ENCODE results near the gene DPYSL3.
"Not testable (repeated sequence)": the region's sequence is repeated elsewhere in the genome, so short reads cannot be mapped to it uniquely, and the experiment has no call there.

The DPYSL3 gene

DNA sequence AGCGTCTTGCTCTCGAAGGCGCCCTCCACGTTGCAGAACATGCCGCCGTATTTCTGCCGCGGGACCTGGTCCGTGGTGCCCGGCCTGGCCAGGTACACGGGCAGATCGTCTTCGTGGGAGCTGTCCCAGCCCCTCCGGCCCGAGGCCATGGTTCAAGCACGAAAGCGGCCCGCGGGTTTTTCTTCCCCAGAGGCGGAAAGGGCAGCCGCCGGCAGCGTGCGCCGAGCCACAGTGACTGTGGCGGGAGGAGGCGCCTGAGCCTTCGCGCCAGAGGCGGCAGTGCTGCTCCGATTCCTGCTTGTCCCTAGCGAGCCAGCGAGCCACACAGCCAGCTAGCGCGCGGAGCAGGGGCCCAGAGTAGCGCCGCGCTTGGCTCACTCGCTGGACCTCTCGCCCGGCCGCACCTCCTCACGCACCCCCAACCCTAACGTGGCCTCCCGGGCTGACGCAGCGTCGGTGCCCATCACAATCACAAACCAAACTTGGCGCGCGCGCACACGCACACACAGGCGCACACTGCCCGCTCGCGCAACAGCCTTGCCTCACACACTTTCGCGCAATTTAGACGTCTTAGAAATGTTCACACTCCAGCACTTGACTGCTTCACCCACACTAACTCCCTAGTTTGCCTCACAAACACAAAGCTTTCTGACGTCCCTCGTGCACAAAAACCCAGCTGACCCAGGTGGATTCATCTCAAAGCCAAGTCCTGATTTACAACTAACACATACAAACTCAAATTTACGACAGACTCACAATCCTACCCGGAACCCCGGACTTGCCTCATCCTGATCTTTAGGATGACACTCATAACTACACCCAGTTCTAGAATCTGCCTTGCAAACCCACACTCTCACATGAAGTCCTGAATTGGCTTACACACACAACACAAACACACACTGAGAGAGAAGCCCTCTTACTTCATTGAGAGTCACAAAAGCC is at the start of gene DPYSL3:
TSS of gene DPYSL3 (minus strand) at position 359 of the 942 bp plus-strand sequence. CDS start at position 149, 210 bp downstream.
- peak; percentile 90 for DNase-seq

DNA sequence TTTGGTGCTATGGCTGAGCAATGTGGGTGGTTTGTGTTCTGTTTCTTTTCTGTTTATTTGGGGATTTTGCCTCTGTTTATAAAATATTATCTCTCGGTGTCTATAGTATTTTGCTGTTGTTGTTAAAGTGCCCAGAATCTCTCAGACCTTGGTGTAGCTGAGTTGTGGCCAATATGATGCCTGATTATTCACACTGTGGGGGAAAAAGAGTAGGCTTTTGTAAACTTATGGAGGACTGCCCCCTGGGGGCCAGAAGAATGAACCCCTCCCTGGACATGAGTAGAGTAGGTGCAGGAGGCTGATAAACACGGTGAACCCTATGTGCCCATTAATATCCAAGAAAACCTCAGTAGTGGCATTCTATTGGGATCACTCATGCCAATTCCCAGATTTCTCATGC is 49.0 kb upstream of the DPYSL3 start:
- DNase-seq, result no peak

DNA sequence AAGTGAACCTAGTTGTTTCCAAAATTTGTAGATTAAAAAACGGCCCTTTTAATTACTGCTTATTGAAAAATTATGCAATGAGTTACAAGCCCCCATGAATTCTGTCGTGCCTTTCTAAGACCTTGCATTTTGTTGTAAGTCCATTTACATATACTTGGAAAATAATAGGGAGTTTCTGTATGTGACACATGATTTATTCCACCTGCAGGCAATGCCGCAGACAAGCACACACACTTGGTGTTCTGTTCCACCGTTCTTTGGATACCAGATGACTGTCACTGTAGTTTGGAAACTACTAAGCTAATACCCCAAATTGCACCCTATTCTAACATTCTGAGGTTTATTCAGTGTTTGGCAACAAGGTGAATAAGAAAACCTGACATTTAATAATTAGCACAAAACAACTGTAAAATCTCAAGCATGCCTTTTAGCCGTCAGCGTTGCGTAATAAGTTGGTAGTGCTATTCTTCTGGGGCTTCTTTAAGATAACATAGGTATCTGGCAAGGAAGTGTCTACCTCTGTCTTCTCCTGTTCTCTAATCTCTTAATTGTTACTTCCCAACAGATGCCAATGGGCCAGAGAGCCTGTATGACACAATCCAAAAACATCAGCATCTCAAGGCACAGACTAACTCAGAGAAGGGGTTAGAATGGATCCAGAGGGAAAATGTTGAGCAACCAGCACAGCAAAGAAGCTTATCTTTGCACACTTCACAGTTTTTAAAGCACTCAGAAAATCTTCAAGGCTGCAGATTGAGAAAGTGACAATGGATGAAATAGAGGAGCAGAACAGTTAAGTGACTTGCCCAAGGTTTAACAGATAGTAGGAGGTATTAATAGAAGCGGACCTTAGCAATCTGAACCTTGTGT is 48.2 kb upstream of the DPYSL3 start:
- DNase-seq, result no peak

DNA sequence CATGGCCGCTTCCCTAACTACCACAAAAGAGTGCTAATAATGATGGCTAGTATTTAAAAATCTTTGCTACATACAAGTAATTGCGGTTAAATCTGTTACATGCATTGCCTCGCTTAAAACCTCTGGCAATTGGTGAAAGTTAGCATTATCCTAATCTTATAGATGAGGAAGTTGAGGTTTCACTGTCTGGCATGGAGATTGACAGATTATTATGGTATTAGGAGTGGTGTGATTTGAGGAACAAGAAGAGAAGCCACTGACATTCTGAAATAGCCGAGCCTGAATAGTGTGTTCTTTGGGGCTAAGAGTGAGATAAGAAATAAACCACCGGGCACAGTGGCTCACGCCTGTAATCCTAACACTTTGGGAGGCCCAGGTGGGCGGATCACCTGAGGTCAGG is 45.3 kb upstream of the DPYSL3 start:
- no peak for DNase-seq

DNA sequence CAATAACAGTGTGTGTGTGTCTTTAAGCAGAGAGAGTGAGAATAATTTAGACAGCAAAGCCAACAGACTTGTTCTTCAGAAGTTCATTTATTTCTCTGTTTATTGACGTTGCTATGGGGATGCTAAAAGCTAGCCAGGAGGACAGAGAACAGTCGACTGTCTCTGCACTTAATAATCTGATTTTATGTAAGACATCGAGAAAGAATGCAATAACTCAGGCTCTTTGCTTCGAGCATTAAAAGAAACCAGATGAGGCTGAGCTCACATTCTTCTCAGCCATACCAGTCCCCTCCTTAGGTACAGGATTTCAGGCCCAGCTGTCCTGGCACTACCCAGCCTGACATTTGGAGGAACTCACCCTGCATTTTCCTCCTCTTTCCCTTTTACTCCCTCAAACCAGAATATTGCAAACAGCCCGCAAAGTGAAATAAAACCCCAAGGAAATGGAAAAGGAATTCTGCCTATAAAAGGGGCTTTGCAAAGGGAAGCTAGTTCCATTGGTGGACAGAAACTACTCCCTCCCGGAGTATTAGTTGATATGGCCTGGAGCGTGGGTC is 44.5 kb upstream of the DPYSL3 start:
- DNase-seq, result no peak

DNA sequence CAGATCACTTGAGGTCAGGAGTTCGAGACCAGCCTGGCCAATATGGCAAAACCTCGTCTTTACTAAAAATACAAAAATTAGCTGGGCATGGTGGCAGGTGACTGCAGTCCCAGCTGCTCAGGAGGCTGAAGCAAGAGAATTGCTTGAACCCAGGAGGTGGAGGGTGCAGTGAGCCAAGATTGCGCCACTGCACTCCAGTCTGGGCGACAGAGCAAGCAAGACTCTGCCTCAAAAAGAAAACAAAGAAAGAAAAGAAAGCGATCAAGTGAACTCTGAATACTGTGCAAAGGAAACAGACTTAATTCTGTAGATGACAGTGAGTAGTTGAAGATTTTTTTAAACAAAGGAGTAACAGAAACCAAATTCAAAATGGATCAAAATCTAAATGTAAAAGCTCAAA is 43.9 kb upstream of the DPYSL3 start:
- not testable (repeated sequence) for DNase-seq

DNA sequence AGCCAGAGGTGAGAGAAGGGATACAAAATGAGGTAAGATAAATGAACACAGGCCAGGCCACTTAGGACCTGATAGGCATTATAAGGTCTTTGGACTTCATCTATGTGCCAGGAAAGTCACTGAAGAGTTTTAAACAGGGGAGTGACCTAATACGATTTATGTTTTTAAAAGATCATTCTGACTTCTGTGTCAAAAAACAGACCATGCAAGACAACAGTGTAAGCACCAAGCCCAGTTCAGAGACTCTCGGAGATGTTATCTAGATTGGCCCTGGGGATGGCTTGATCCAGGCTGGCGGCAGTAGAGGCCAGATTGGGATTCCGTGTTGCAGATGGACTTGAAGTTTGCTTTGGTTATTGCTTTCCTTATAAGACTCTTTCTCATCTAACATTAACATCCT is 43.0 kb upstream of the DPYSL3 start:
- no peak for DNase-seq

DNA sequence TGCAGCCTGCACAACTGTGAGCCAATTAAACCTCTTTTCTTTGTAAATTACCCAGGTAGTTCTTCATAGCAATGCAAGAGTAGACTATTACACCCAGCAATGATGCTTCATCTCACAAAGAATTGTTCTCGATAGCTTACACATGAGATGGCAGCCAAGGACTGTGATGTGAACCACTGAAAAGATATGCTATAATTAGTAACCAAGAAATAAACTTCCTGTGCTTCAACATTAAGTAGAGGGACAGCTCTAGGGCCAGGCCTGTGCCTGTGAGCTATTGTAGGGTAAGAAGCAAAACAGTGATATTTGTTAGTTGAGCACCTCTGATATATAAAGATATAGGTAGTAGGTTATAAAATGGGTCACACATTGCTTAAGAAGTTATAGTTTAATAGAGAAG is 41.8 kb upstream of the DPYSL3 start:
- no peak for DNase-seq

DNA sequence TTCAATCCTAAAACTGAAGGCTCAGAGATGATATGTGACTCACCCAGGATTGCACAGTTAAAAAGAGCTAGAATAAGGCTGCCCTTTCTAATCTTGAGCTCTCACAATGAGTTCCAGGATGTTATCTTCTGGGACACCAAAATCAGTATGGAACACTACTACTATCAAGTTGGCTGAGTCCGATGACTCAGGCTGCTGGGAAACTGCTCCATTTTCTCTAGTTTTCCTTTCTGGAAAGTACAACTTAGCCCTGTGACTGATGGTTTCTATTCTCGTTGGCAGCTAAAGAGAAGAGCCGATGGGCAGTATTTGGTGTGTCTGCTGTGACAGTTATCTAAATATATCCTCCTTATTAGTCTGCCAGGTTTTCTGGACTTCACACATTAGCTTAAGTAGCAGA is 37.9 kb upstream of the DPYSL3 start:
- DNase-seq, result no peak

DNA sequence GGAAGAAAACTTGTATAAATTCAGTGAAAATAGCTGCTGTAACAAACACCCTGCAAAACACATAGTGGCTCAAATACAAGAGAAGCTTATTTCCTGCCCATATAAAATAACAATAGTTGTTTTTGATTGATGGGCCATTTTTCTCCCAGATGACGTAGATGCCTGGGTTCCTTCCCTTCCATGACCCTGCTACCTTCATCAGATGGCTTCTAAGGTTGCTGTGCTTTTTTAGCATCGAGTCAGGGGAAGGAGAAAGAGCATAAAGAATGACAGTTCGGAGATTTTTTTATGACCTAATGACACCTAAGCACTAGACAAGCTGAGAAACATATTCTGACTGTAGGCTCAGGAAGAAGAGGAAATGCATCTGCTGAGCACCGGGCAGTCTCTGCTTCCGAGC is 34.7 kb upstream of the DPYSL3 start:
- no peak for DNase-seq

DNA sequence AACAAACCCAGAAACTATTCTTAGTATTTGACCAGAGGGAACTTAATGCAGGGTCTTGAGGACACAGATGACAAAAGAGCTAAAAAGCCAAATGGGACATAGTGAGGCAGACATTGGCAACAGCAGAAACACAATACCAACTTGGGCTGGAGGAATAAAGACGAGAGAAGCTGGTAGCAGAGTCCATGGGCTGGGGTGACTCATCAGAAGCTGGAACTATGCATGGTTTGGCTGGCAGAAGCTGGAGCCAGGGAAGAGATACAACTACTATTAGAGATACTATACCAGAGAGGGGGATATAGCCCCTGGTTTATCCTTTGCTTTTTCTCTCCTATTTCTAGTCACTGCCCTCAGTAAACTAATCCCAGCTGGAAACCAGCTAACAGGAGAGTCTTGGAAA is 29.2 kb upstream of the DPYSL3 start:
- DNase-seq, result no peak

DNA sequence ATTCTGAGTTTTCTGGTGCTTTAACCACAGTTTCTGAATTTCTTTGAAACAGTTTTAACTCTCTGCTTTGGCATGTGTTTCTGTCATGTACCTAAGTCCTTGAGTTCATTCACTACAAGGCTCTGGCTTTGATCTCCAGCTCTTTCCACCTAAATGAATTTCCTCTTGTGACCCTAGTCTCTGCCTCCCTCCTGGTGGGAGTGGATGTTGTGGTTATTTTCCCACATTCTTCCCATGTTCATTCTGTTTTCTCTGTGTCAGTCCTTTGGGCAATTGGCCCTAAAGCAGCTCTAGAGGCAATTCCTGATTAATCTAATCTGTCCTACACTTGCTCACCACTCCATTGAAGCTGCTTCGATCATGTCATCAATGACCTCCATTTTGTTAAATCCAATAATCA is 28.4 kb upstream of the DPYSL3 start:
- no peak for DNase-seq

DNA sequence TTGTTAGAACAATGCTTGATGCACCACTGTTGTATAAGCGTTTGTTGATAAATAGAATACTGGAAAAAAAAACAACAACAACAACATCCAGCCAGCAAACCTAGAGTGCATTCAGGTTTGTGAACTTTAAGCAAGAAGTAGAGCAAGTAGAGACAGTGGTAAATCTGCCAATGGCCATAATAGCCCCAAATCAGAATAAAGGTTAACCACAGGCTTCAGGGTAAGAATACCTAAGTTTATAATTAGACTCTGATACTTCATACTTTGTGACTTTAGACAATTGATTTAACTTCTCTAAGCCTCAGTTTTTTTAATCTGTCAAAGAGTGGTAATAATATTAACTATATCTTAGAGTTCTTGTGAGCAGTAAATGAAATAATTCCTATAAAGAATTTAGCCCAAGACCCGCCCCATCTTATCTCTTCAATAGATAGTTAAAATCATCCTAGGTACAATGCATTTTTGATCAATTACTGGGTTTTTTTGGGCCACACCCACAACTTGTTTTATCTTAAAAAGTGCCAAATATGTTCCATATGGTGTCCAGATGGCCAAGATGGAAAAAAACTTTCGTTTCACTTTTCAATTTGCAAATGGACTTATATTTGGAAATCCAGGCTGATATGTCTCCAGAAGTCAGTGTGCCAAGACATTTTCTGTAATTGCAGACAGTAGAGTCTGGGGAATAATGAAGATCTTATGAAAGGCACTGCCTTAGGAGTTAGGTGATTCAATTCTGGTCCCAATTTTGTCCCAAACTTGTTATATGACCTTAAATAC is 24.5 kb upstream of the DPYSL3 start:
- DNase-seq, result no peak

DNA sequence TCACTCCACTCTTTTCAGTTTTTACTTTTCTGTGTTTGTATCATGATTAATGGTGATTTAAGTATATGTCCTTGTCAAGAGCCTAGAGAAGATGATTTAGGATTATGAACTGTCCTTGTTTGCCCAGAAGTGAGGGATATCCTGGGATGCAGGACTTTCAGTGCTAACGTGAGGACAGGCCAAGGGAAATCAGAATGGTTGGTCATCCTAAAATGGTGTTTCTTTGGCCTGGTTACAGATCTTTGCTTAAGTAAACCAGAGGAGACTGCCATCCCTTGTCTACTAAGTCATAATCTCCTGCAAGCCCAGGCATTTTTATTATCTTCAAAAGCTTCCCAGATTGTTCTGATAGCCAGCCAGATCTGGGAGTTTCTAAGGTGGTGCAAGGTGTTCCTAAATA is 22.3 kb upstream of the DPYSL3 start:
- no peak for DNase-seq

DNA sequence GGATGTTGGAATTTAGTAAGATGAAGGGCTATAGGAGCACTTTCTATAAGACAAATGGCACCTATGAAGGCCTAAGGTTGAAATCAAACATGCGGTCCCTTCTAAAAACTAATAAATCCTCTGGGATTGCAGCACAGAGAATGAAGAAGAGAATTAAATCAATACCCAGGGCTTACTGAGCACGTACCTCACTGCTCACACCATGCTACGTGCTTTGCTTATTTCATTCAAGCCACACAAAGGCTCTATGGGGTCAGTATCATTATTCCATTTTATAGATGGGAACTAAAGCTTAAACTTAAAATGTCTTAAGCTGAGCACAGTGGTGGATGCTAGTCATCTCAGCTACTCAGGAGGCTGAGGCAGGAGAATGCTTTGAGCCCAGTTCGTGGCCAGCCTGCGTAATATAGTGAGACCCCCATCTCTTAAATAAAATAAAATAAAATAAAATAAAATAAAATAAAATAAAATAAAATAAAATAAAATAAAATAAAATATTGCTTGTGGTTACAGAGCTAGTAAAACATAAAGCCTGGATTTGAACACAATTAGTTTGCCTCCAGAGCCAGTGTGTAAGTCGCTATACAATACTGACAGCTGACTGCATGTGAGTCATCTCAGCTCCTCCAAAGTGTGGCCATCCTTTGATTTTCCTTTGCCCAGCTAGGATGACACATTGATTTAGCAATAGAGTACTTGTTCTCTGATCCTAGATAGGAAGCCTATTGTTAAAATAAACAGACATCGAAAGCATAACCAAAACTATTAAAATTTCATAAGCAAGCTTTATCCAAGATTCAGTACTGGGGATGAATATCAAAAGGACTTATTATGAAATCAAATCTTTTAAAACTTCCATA is 20.9 kb upstream of the DPYSL3 start:
- DNase-seq, result no peak

DNA sequence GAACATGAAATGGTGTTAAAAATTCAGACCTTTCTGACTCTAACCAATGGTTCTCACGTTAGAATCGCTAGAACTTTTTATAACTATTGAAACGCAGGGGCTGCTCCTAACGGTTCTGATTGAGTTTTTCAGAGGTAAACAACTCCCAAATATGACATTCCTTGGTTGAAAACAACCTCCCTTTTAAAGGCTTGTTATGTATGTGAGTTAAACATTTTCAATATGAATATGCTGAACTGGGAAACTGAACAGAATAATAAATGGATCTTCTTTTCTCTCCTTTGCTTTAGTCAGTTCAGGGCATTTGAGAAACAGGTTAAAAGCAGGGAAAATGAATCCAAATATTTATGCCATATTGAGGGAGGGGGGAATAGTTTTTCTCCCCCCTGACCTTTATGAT is 13.2 kb upstream of the DPYSL3 start:
- DNase-seq, result no peak

DNA sequence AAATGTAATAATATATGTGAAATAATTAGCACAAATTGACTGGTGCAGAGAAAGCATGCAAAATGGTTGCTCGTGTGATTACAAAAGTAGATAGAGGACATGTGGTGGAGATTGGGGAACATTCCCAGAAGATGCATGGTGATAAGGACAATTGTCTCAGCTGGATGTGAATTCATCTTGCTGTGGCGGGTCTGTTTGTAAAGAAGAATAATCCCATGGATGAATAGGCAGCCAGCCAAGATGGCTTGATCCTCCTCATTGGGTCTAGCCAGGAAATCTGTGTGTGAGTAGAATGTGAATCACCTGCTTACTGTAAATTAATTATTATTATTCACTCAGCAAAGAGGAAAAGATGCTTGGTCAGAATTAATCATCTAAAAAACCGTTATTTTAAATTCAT is 12.6 kb upstream of the DPYSL3 start:
- DNase-seq, result no peak

DNA sequence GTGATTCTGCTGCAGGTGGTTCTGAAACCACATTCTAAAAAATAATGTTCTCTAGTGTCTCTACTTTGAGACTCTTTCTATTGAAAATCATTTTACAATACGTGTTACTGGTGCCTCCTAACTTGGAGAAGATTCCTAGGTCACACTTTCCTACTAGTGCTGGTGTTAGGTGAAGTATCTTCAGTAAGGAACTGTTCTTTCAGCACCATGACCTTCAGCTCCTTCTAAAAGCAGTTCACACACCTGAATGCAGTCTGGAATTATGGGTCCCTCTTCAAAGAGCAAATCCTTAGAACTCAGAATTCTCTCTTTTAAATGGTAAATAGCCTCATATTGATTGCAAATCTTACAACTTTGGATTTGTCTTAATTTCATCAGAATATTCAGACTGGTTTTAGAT is 10.6 kb upstream of the DPYSL3 start:
- no peak for DNase-seq

DNA sequence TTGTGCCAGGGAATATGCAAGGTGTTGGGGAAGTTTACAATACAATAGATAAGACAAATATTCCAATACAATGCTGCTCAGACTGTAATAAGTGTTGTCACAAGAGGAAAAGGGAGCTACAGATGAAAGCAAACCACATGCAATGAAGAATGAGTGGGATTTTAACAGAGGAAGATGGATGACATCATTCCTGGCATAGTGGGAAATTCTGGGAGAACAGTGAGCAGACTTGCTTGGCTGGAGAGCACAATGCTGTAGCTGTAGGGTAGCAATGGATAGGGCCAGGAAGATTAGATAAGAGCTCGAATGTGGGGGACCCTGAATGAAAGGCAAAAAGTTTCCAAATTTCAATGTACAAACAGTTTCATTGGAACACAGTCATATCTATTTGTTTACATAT is 9.5 kb upstream of the DPYSL3 start:
- DNase-seq, result no peak

DNA sequence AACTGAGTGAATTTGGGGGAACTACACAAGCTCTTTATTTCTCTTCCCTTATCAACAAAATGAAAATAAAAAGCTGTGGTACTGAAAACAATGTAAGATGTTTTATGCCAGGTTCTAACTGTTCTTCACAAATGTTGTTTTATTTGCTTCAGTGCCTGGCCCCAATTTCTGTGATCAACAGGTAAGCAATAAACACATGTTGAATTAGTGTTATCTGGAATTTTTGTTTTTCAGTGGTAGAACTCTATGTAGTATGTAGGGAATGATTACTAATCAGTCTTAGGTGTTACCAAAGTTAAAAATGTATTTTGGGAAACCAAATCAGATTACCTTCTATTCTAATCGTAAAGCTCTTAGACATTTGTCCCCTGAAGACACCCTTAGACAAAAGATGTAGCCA is 7.5 kb upstream of the DPYSL3 start:
- DNase-seq, result no peak

DNA sequence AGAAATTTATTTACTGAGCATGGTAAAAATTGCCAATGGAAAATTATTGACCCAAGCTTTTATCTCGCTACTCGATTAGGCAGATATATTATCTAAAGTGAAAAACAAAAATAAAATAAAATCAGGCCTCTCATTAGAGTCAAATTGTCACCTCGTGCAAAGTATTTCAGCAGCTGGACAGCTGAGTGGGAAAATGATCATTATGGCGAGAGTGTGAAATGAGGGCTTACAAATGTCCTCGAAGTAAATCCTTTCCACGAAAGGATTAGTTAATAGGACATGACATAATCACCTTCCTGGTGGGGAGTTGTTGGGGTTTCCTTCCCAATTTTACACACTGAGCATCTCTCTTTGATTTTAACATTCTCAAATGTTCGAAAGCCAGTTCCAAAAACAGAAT is 5.4 kb upstream of the DPYSL3 start:
- DNase-seq, result peak; percentile 16
